Naive thymus-derived CD4-positive, alpha-beta T cell (primary cell): Measurements from ENCODE around the gene BTG4. TPM values are rescaled to one million over a fixed set of nuclear protein-coding genes. Genes with fewer than 3 reads are reported as not detected.

Source experiments
- ATAC-seq: fragments of 150-1000 bp; cut with Tn5 transposase; 2 replicates; pipeline ENCODE4 v1.10.0; 2021; ENCODE audit warnings: mild to moderate bottlenecking, moderate library complexity
- CTCF ChIA-PET: fragments of 350-600 bp; sonication (Branson Sonifier 250); formaldehyde crosslinking; loops from one replicate; lab custom pipeline; 2021; ENCODE audit warnings: antibody characterized with exemption; lab: Charles Lee
- POLR2A ChIA-PET: fragments of 350-600 bp; sonication (Branson Sonifier 250); formaldehyde crosslinking; loops from one replicate; lab custom pipeline; 2021; ENCODE audit warnings: antibody characterized with exemption, inconsistent platforms; lab: Charles Lee
- DNase-seq, 9 donors: peaks; one replicate each; pipeline versions ENCODE4 v3.0.0 to v3.0.0-alpha.2; 2020 to 2022; ENCODE audit warnings: mixed read lengths in 1 of 9
- H3K27ac ChIP-seq: one replicate; pipeline ENCODE4 v1.7.0; 2013; ENCODE audit warnings: mild to moderate bottlenecking, low read depth, low read length, moderate library complexity
- H3K27me3 ChIP-seq, 2 donors: one replicate each; pipeline ENCODE4 v1.7.0; 2013; ENCODE audit warnings: low read length in 2 of 2, mild to moderate bottlenecking in 2 of 2, moderate library complexity in 2 of 2; ENCODE audit not compliant: control insufficient read depth in 2 of 2, insufficient read depth in 2 of 2
- H3K36me3 ChIP-seq, 3 experiments: 1 replicate in 2 of 3; 2 replicates in 1 of 3; pipeline ENCODE4 v1.7.0; 2013; ENCODE audit warnings: low read length in 3 of 3, mild to moderate bottlenecking in 3 of 3, moderate library complexity in 1 of 3; ENCODE audit not compliant: insufficient read depth in 3 of 3, control insufficient read depth in 2 of 3
- H3K4me1 ChIP-seq, 2 donors: one replicate each; pipeline ENCODE4 v1.7.0; 2013; ENCODE audit warnings: low read length in 2 of 2, mild to moderate bottlenecking in 2 of 2, moderate library complexity in 1 of 2; ENCODE audit not compliant: control insufficient read depth in 2 of 2, insufficient read depth in 2 of 2
- H3K4me3 ChIP-seq: 2 replicates; pipeline ENCODE4 v1.7.0; 2013; ENCODE audit warnings: mild to moderate bottlenecking, low read length
- H3K9me3 ChIP-seq, 3 experiments: 1 replicate in 2 of 3; 2 replicates in 1 of 3; pipeline ENCODE4 v1.7.0; 2013; ENCODE audit warnings: low read length in 3 of 3; ENCODE audit not compliant: control insufficient read depth in 2 of 3
- H3K27ac Mint-ChIP-seq, 9 donors: one replicate each; pipeline ENCODE4 v1.8.0; 2020 to 2022; ENCODE audit warnings: mixed read lengths in 9 of 9, mild to moderate bottlenecking in 8 of 9, moderate library complexity in 5 of 9, inconsistent platforms in 2 of 9
- H3K27me3 Mint-ChIP-seq, 5 donors: one replicate each; pipeline ENCODE4 v1.8.0; 2021 to 2022; ENCODE audit warnings: mixed read lengths in 5 of 5, mild to moderate bottlenecking in 1 of 5
- H3K36me3 Mint-ChIP-seq, 5 donors: one replicate each; pipeline ENCODE4 v1.8.0; 2020 to 2022; ENCODE audit warnings: mixed read lengths in 5 of 5, mild to moderate bottlenecking in 3 of 5, inconsistent platforms in 1 of 5
- H3K4me1 Mint-ChIP-seq, 7 donors: one replicate each; pipeline ENCODE4 v1.8.0; 2020 to 2022; ENCODE audit warnings: mixed read lengths in 7 of 7, mild to moderate bottlenecking in 3 of 7, inconsistent platforms in 1 of 7
- H3K4me3 Mint-ChIP-seq, 10 donors: one replicate each; pipeline ENCODE4 v1.8.0; 2020 to 2022; ENCODE audit warnings: mild to moderate bottlenecking in 10 of 10, mixed read lengths in 10 of 10, moderate library complexity in 6 of 10, inconsistent platforms in 2 of 10
- H3K9me3 Mint-ChIP-seq, 11 donors: one replicate each; pipeline ENCODE4 v1.8.0; 2020 to 2022; ENCODE audit warnings: mixed read lengths in 11 of 11, mild to moderate bottlenecking in 4 of 11, inconsistent platforms in 1 of 11, moderate library complexity in 1 of 11
- intact Hi-C, 2 donors: fragments of 100-400 bp; cut with micrococcal nuclease; formaldehyde crosslinking; loops; one replicate each; pipeline ENCODE4 v1.15.1; 2023
- polyA plus RNA-seq, 2 donors: library from polyadenylated mRNA; unstranded; fragments of 300-500 nt; fragmentation: Illumina TruSeq; gene quantifications; one replicate each; pipeline ENCODE4 v1.2.3, GENCODE V29; 2021
- total RNA-seq, 6 experiments: library from RNA in 5 of 6; stranded (reverse) in 5 of 6; gene quantifications; 1 replicate in 5 of 6; 2 replicates in 1 of 6; pipeline ENCODE4 v1.2.3 and lab custom pipeline; 2021 to 2026

BTG4 gene
- total and polyA plus RNA-seq, 7 experiments from 2014 or later, result not detected

GRCh38 chr11:111474432-111474831 lies 37.8 kb downstream of the BTG4 start:
- Mint-ChIP-seq H3K4me3 (no peak overlapping the region), H3K27ac (no peak overlapping the region), H3K27me3 (peaks cover 9 to 28% (median 24%) of the 10 kb centered on the region in 5 donors), H3K4me1 (peaks cover 0 to 3% (median 0%) of the 10 kb centered on the region in 7 donors), H3K36me3 (no peaks in the 10 kb centered on the region), H3K9me3 (peaks cover 0 to 8% (median 1%) of the 10 kb centered on the region in 11 donors)
- no peaks in the 10 kb centered on the region for H3K9me3 ChIP-seq
- ChIA-PET POLR2A (no interaction called here), CTCF (no interaction called here)
- no peaks in the 10 kb centered on the region for H3K36me3 ChIP-seq
- no peak for DNase-seq
- H3K27me3 ChIP-seq, result no peaks in the 10 kb centered on the region
- H3K27ac ChIP-seq, result no peak overlapping the region
- no peaks in the 10 kb centered on the region for H3K4me1 ChIP-seq
- no peak for ATAC-seq
- intact Hi-C loops, result no loop called here
- H3K4me3 ChIP-seq, result no peak overlapping the region

GRCh38 chr11:111472228-111472627 lies 40.0 kb downstream of the BTG4 start:
- Mint-ChIP-seq H3K27ac (no peak overlapping the region), H3K27me3 (peaks cover 7 to 18% (median 8%) of the 10 kb centered on the region in 5 donors), H3K4me3 (no peak overlapping the region), H3K9me3 (peaks cover 0 to 7% (median 0%) of the 10 kb centered on the region in 11 donors), H3K36me3 (no peaks in the 10 kb centered on the region), H3K4me1 (peaks cover 0 to 7% (median 0%) of the 10 kb centered on the region in 7 donors)
- Histone ChIP-seq H3K36me3 (no peaks in the 10 kb centered on the region), H3K9me3 (no peaks in the 10 kb centered on the region), H3K27me3 (no peaks in the 10 kb centered on the region), H3K4me1 (no peaks in the 10 kb centered on the region), H3K4me3 (no peak overlapping the region), H3K27ac (no peak overlapping the region)
- ChIA-PET CTCF (no interaction called here), POLR2A (no interaction called here)
- intact Hi-C loops, result no loop called here
- no peak for DNase-seq
- ATAC-seq, result no peak

GRCh38 chr11:111469200-111469599 lies 43.0 kb downstream of the BTG4 start:
- no peak for ATAC-seq
- Mint-ChIP-seq H3K36me3 (no peaks in the 10 kb centered on the region), H3K27ac (no peak overlapping the region), H3K4me1 (peaks cover 0 to 10% (median 0%) of the 10 kb centered on the region in 7 donors), H3K27me3 (peaks cover 0 to 20% (median 5%) of the 10 kb centered on the region in 5 donors), H3K4me3 (no peak overlapping the region), H3K9me3 (peaks cover 0 to 1% (median 0%) of the 10 kb centered on the region in 11 donors)
- ChIA-PET CTCF (no interaction called here), POLR2A (no interaction called here)
- DNase-seq, result no peak
- Histone ChIP-seq H3K4me1 (no peaks in the 10 kb centered on the region), H3K9me3 (no peaks in the 10 kb centered on the region), H3K4me3 (no peak overlapping the region), H3K27ac (no peak overlapping the region), H3K27me3 (peaks cover 0 to 3% of the 10 kb centered on the region in 2 donors), H3K36me3 (no peaks in the 10 kb centered on the region)
- intact Hi-C loops, result no loop called here

- ATAC-seq (no peak), DNase-seq (no peak)
- no peaks in the 10 kb centered on the region for H3K36me3 Mint-ChIP-seq
- ChIA-PET POLR2A (no interaction called here), CTCF (no interaction called here)
- no peak overlapping the region for H3K27ac Mint-ChIP-seq
- intact Hi-C loops, result no loop called here
- H3K9me3 Mint-ChIP-seq, result no peaks in the 10 kb centered on the region
- H3K27ac ChIP-seq, result no peak overlapping the region
- peaks cover 0 to 3% of the 10 kb centered on the region in 2 donors for H3K27me3 ChIP-seq
- no peaks in the 10 kb centered on the region for H3K9me3 ChIP-seq
- H3K4me3 ChIP-seq, result no peak overlapping the region
- peaks cover 0 to 10% (median 0%) of the 10 kb centered on the region in 7 donors for H3K4me1 Mint-ChIP-seq
- H3K4me3 Mint-ChIP-seq, result no peak overlapping the region
- H3K27me3 Mint-ChIP-seq, result peaks cover 0 to 22% (median 0%) of the 10 kb centered on the region in 5 donors
- no peaks in the 10 kb centered on the region for H3K4me1 ChIP-seq
- H3K36me3 ChIP-seq, result no peaks in the 10 kb centered on the region
These were observed 45.6 kb downstream of the BTG4 start for GRCh38 chr11:111466615-111467014.

GRCh38 chr11:111465400-111465799 lies 46.8 kb downstream of the BTG4 start:
- no peaks in the 10 kb centered on the region for H3K9me3 Mint-ChIP-seq
- no peak for ATAC-seq
- peaks cover 0 to 3% of the 10 kb centered on the region in 2 donors for H3K27me3 ChIP-seq
- H3K4me3 Mint-ChIP-seq, result no peak overlapping the region
- no peak for DNase-seq
- no peak overlapping the region for H3K4me3 ChIP-seq
- POLR2A ChIA-PET, result no interaction called here
- peaks cover 0 to 10% (median 0%) of the 10 kb centered on the region in 7 donors for H3K4me1 Mint-ChIP-seq
- no peaks in the 10 kb centered on the region for H3K9me3 ChIP-seq
- peaks cover 0 to 31% (median 9%) of the 10 kb centered on the region in 5 donors for H3K27me3 Mint-ChIP-seq
- no peaks in the 10 kb centered on the region for H3K36me3 ChIP-seq
- H3K4me1 ChIP-seq, result no peaks in the 10 kb centered on the region
- H3K27ac ChIP-seq, result no peak overlapping the region
- CTCF ChIA-PET, result no interaction called here
- no peaks in the 10 kb centered on the region for H3K36me3 Mint-ChIP-seq
- H3K27ac Mint-ChIP-seq, result no peak overlapping the region
- intact Hi-C loops, result no loop called here

- Histone ChIP-seq H3K36me3 (no peaks in the 10 kb centered on the region), H3K4me3 (no peak overlapping the region), H3K4me1 (no peaks in the 10 kb centered on the region), H3K27me3 (peaks cover 0 to 3% of the 10 kb centered on the region in 2 donors), H3K27ac (no peak overlapping the region), H3K9me3 (no peaks in the 10 kb centered on the region)
- H3K27me3 Mint-ChIP-seq, result peaks cover 0 to 46% (median 20%) of the 10 kb centered on the region in 5 donors
- intact Hi-C loops, result no loop called here
- no peak overlapping the region for H3K4me3 Mint-ChIP-seq
- H3K27ac Mint-ChIP-seq, result no peak overlapping the region
- peaks cover 0 to 4% (median 0%) of the 10 kb centered on the region in 7 donors for H3K4me1 Mint-ChIP-seq
- no peak for ATAC-seq
- POLR2A ChIA-PET, result no interaction called here
- CTCF ChIA-PET, result no interaction called here
- H3K36me3 Mint-ChIP-seq, result no peaks in the 10 kb centered on the region
- H3K9me3 Mint-ChIP-seq, result no peaks in the 10 kb centered on the region
- no peak for DNase-seq
These were observed 48.9 kb downstream of the BTG4 start for GRCh38 chr11:111463276-111463675.

GRCh38 chr11:111462329-111462728 lies 49.9 kb downstream of the BTG4 start:
- Mint-ChIP-seq H3K4me3 (no peak overlapping the region), H3K36me3 (no peaks in the 10 kb centered on the region), H3K27ac (no peak overlapping the region), H3K9me3 (no peaks in the 10 kb centered on the region), H3K27me3 (peaks cover 0 to 48% (median 25%) of the 10 kb centered on the region in 5 donors), H3K4me1 (peaks cover 0 to 4% (median 0%) of the 10 kb centered on the region in 7 donors)
- Histone ChIP-seq H3K27me3 (peaks cover 0 to 3% of the 10 kb centered on the region in 2 donors), H3K36me3 (no peaks in the 10 kb centered on the region), H3K9me3 (no peaks in the 10 kb centered on the region), H3K27ac (no peak overlapping the region), H3K4me3 (no peak overlapping the region), H3K4me1 (no peaks in the 10 kb centered on the region)
- no peak for DNase-seq
- no peak for ATAC-seq
- POLR2A ChIA-PET, result no interaction called here
- intact Hi-C loops, result no loop called here
- CTCF ChIA-PET, result no interaction called here
